ENCODE results near the gene SUMO3.

Gene SUMO3

GRCh38 chr21:44778094-44778493, 39.8 kb downstream of the SUMO3 start:
- DNase-seq = no peak

- DNase-seq = no peak
These were observed 42.9 kb downstream of the SUMO3 start for GRCh38 chr21:44774972-44775371.

DNA sequence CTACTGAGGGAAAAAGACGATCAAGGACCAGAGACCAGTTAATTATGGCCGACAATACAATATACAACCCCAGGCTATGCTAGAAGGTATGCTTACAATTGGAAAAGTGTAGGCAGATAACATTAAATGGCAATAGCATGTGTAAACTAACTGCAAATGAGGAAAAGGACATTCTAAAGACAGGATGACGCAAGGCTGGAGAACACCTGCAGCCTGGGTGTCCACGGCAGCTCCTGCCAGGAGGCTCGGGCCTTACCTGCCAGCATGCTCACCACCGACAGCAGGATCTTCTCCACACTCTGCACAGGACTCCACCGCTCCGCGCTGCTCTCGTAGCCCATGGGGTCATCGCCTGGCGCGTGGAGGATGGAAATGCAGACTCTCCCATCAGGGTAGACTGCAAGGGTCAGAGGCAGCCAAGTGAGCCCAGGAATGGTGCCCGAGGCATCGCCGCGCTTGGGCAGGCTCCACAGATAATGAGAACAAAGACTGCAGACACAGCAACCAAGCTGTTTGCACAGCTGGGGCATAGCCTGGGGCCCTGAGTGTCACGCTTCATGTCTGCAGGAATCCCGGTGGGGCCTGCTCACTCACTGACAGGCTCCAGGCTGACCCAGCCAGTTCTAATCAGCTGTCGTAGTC, 44.5 kb downstream of the SUMO3 start:
- no peak for DNase-seq

DNA sequence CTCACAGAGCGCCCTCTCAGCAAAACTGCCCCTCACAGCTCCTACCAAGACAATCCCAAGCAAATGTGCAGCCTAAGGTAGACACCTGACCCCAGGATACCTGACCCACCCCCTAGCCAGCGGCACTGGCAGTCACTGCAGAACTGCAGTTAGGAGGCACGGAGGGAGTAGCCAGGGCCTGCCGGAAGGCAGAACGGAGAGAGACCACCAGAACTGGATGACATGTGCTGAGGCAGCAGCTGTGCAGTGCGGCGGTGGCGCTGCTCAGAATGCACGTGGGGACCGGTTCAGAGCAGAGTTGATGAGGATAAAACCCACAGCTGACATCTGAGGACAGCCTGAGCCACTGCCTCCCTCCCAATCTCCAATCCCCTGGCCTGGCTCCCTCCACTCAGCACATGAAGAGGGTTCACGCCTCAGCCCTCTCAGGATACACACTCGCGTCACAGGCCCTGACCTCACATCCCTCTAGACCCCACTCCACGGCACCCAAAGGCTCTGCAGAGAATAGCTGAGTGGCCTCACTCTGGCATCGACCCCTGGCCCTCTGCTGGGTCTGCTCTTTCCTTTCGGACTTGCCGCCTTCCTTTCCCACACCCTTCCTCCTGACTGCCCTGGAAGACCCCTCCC, 45.9 kb downstream of the SUMO3 start:
- DNase-seq = no peak

DNA sequence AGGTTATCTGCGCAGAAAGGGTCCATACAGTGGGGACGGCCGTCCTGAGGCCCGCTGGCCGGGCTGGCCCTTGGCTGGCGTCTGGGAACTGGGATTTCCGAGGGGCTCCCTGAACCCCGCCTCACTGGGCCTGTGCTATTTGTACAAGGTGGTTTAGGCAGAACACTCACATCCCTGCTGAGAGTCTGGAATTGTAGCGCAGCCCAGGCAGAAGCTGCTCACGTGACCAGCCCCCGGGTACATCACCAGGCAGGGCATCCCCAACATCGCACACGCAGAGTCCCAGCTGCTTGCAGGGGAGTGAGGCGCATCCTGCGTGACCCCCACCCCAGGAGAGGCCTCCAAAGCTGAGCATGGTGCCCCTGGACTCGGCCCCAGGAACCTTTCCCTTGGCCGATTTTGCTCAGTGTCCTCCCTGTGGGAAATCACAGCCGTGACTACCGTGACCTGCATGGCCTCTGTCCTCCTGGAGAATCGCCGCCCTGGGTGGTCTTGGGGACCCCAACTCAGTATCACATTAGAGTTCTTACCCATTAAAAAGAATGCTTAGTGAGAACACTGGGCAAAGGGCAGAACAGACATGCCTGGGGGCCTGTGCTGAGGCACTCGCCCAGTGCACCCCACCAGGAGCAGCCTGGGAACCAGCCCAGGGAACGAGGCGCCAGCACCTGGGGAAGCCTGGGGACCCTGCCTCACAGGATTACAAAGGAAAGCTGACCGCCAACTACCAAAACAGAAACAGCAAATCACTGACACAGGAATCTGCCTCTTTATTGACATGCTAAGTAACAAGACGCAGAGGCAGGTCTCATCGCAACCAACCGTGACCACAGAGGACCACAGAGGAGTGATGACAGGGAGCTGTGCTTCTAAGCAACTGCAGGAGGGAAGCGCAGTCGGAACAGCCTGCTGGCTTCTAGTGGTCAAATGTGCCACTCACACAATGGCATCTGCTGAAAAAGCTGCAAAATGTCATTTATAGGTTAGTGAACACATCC, 49.7 kb downstream of the SUMO3 start:
- DNase-seq = no peak

DNA sequence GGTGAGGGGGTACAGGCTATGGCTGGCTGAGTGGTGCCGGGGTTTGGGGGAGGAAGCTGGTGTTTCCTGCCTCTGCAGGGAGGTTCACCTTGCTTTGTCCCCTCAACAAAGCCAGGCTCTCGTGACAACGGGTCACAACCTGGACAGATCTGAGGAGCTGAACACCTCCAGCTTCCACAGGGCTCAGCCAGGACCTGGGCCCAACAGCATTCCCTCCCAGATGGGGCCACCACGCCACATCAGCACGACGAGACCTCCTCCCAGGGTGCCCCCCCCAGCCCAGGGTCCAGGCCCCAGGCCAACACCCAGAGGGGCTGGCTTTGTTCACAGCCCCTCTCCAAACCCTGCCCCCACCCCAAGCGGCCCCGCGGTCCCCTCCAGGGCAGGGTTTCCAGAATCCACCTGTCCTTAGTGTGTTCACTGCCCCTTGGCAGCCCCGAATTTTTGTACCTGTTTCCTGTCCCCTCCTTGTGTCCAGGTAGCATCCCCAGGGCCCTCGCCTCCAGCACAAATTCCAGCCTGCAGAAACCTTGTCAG, 51.0 kb downstream of the SUMO3 start:
- DNase-seq = no peak

GRCh38 chr21:44766014-44766817, 51.6 kb downstream of the SUMO3 start:
- no peak for DNase-seq

DNA sequence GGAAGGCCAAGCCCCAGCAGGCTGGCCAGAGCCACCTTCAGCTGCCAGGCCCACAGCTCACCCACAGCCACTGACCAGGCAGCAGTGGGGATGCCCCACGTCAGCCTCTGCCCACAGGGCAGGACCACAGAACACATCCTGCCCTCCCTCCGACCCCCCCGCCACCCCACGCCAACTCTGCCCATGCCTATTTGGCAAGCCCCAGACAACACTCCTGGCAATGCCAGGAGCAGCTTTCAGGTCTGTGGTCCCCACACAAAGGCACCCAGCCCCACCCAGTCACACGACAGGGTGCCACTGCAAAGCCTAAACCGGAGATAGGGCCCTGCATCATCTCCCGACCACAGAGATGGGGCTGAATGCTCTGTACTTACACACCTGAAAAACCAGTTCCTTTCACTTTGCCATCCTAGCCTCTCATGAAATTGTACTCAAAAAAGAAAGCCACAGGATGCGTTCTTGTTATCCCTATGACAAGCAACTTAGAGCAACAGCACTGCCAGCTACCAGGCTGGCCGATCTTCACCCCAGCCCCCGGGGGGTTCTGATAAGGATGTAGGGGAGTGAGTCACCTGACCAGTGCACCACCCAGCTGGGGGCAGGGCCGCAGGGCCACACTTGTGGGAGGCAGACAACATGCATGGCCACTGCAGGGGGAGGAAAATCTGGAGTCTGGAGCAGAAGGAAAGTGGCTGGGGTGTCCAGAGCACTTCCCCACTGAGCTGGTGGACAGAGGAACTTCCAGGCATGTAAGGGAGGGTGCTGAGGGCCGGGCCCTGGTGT, 52.4 kb downstream of the SUMO3 start:
- peak; percentile 44 for DNase-seq

- no peak for DNase-seq
These were observed 53.3 kb downstream of the SUMO3 start for GRCh38 chr21:44764319-44765230.

GRCh38 chr21:44763451-44764318, 54.2 kb downstream of the SUMO3 start:
- DNase-seq = no peak

GRCh38 chr21:44763050-44763378, 54.8 kb downstream of the SUMO3 start:
- DNase-seq = no peak

- DNase-seq = no peak
These were observed 55.4 kb downstream of the SUMO3 start for GRCh38 chr21:44762221-44763049.

- no peak for DNase-seq
These were observed 56.1 kb downstream of the SUMO3 start for GRCh38 chr21:44761747-44762208.

GRCh38 chr21:44761011-44761729, 56.7 kb downstream of the SUMO3 start:
- DNase-seq = no peak

GRCh38 chr21:44760376-44760775, 57.5 kb downstream of the SUMO3 start:
- no peak for DNase-seq

GRCh38 chr21:44759628-44760285, 58.1 kb downstream of the SUMO3 start:
- DNase-seq = no peak
